NCI-H2196 (cell line): Measurements from ENCODE around the gene SIL1.

Source experiments
- DNase-seq: peaks from one replicate; lab custom pipeline; 2025; ENCODE audit not compliant: unreplicated experiment; lab: John Stamatoyannopoulos, UW

Gene SIL1

DNA sequence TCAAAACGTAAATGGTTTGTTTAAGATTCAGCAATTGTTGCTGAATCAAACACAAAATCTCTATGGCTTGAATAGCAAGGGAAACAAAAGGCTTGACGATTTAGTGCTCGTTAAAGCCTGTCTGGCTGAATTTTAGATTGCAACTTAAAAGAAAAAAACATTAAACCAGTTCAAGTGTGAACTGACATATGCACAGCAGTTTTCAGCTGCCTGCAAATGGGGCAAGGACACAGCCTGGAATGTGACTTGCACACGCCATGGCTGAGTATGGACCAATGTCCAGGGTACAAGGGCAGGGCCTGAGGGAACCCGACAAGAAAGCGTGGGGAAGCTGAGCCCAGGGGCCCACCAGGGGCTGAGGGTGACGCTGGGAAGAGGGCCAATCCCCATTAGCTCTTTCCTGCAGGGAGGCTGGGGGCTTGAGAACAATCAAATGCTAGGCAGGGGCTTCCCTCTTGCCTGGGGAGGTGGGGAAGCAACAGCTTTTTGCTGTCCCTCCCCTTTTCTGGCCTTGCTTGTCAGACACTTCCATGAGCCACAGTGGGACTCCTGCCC lies 233.4 kb downstream of the SIL1 start:
- DNase-seq: no peak

DNA sequence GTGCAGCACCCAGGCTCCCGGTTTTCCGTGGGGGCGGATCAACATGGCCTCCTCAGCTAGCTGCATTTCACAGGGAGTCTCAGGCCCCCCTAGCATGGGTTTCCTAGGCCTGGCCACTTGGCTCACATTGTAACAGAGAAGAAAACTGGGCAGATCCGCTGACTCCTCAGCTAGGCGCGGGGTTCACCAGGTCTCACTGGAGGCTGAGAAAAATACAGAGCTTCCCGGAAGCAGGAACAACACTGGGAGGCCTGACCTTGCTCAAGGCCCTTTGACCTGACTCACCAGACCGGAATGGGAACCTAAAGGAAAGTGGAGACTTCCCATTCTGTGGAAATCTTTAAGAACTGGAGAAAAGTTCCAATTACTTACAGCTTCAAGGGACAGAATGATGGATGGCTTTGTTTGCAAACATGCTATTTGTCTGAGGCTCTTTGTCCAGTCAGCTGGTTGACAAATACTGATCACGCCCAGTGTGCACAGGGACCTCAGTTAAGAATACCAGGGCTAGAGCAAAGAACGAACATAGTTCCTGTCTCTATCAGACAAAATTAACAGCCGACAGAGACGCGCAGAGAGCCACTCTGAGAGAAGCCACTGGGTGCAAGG lies 234.3 kb downstream of the SIL1 start:
- no peak for DNase-seq

DNA sequence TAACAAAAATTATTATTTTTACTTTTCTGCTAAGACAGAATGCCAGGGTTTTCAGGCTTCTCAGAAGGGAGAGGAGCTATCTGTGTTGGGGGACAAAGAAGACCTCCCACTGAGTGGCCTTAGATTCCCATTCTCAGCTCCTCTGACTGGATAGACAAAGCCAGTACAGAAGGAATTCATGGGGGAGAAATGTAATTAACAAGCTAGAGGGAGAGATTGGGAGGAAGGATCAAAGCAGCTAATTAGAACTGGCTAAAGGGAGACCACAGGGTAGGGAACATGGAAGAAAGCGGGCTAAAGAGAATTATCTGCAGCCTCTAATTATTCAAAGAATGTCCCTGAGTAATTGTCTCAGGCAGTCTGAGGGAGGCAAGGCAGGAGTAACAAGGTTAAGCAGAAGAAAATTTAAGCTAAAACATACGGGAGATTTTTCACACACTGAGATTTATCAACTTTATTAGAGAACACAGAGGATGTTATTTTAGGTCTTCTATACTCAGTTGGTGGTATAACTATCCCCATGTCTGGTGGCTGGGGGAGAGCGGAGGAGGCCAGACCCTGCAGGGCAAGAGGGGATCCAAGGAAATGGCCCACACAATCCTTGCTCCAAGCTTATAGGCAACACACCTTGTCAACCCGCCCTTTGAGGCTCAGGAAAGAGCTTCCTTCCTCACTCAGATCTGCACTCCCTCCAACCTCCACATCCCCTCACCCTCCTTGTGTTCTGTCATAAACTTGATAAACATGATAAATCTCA lies 235.4 kb downstream of the SIL1 start:
- DNase-seq: no peak

DNA sequence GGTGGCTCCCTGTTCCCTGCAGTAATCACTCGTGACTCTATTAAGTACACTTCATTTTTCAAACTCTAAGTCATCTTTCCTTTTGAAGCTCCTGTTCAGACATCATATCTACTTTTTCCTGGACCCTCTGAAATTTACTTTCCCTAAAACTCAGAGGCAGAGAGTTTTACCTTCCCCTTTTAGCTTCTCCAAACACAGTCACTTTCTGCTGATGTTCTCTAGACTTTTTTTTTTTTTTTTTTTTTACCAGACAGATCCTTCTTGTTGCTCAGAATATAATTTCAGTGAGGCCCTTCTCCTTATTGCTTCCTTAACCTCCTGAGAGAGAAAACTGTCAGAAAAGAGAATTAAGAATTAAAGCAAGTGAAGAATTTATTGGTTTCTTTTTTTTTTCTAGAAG lies 236.4 kb downstream of the SIL1 start:
- DNase-seq: no peak

DNA sequence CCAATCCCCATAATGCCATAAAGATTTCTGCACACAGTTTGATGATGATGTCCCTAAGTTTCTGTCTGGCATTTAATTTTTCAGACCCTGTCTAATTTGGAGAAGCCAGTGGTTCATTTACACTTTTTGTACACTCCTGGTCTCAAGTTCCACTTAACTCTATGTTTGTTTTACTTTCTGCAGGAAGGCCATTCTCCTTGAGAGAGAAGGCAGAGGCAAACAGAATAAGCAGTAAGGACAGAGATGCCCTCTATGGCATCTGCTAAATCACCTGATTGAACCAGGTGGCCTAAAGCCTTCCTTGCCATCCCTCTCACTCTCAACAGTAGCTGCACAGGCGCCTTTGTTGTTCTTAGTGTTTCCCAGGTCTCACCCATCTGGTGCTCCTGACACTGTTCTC lies 236.9 kb downstream of the SIL1 start:
- DNase-seq: no peak

DNA sequence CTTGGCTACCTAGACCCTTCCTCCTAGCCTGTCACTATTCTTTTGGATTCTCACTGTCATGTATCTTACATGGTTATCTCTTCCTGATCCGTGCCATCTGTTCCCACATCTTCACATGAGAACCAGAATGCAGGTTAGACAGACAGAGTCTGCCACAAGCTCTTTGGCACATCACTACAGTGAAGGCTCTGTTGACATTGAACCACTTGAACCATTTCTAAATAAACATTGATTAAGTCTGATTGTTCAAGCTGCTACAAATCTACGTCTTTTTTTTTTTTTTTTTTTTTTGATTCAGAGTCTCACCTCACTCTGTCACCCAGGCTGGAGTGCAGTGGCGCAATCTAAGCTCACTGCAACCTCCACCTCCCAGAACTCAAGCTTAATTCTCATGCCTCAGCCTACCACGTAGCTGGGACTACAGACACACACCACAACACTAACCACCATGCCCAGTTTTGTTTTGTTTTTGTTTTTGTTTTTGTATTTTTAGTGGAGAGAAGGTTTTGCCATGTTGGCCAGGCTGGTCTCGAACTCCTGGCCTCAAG lies 237.9 kb downstream of the SIL1 start:
- peak; percentile 71 for DNase-seq

DNA sequence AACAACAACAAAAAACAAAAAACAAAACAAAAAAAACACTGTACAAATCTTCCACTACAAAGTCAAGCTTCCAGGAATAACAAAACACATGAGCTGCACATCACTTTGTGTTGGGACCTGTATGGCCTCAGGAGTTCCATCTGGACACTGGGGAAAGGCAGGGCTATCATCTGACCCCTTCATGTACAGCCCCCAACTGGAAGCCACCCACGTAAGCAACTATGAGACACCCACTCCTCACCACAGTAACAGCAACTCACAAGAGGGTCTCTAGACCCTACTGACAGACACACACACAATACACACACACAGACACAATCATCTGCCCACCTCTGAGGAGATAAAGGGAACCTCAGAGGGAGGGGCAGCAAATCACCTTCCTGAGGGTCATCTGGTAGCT lies 241.4 kb downstream of the SIL1 start:
- DNase-seq: no peak

DNA sequence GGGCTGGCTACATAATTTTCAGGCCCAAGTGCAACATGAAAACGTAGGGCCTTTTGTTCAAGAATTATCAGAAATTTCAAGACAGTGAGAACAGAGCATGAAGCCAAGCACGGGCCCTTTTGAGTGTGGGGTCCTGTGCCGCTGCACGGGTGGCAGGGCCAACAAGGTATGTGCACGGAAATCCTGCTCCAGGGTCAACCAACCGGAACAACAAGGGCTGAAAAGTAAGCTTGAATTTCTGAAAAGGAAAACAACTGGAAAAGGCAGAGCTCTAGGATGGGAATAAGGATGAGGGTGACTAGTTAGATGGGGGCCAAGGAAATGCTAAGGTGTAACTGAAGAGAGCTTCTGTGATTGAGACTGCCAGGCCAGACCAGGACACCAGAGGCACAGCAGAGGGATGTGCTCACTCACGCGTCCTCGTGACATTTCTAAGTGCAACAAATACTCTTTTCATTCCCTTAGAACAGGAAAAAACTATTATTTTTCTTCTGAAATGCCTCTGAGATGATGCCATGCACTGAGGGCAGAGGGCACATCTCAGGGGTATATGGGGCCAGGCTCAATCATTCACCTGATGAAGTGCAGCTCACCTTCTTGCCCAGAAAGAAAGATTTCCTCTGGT lies 242.4 kb downstream of the SIL1 start:
- DNase-seq: no peak

DNA sequence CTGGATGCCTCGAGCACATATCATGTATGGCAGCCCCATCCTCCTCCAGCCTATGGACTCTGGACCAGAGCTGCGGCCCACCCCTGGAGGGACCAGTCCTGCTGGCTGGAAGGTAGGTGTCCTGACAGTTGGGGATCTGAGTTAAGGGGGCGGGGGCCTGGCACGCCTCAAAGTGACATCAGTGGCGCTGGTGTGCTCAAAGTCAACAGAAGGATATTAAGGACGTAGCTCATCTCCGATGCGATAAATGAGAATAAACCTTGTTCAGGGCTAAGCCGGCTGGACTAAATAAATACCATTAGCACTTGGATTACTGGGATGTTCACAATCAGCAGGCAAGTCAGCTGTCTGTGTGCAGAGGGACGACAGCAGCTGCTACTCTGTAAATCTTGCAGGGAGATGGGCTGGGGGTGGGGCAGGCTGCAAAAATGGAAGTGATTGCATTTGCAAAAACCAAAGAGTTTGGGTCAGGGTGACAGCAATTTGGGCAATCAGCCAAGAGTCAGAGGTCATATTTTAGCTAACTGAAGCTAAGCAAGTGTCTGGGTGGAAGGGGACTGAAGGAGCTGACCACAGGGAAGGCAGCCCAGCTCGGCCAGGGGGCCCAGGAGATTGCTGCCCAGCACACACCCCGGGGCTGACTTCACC lies 243.0 kb downstream of the SIL1 start:
- peak; percentile 75 for DNase-seq

DNA sequence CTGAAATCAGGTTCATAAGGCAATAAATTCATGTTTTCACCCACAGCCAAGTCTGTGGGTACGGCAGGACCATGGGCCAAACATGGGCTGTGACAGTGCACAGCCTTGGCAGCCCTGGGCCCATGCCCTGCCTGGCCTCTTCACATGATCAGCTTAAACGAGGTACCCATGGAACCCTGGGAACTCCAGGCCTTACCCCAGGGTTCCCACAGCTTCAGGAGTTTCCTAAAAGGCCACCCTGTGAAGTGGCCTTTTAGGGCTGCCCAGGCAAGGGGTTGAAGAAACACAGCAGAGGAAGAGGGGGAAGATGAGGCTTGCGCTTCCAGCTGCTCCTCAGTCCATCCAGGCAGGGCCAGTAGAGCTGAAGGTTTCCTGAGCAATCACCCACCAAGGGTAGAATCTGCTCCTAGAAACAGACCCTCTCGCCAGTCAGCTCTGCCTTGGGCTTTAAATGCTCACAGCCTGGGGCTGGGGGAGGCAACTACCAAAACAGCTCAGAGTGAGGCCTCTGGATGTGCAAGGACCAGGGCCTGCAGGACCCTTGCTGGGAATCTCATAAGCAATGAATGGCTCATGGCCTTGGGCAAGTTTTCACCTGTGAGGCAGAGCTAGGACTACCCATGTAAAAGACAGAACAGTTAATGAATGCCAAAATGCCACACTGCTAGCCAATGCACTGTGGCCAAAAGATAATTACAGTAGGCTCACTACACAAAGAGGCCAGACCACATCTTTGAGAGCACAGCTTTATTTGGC lies 243.7 kb downstream of the SIL1 start:
- no peak for DNase-seq

DNA sequence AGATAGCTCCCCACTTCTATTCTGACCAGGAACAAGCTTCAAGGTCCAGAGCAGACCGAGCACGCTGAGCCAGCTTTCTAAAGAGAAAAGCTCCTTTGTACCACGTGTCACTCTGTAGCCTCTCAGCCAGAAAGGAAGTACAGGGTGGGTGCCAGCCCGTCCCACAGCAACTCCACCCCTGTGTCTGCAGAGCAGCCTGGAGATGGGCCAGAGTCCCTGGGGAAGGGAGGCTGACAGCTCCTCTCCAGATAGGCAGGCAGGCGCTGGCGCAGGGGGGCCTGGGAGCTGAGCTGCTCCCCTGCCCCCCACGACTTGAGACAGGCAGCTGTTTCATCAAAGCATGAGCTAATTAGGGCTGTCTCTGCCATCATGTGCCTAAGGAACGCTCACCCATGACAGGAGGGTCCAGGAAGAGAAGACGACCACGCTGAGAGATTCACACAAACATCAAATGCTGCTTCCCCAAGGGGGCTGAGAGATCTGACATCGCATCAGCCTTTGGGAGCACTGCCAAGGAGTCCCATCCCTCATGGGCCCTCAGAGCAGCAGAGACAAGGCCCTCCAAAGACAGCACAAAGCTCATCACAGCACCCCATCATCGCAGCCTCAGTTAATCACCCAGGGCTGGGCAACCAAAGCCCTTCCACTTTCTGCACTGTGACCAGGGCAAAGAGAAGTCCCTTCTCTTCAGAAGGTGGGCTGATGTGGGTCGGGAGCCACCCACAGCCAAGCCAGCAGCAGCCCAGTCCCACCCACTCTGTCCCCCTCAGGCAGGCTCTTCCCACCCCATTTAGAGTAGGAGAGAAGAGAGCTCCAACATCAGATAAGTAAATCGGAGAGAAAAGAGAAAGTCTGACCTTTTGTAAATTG lies 244.5 kb downstream of the SIL1 start:
- peak; percentile 92 for DNase-seq

DNA sequence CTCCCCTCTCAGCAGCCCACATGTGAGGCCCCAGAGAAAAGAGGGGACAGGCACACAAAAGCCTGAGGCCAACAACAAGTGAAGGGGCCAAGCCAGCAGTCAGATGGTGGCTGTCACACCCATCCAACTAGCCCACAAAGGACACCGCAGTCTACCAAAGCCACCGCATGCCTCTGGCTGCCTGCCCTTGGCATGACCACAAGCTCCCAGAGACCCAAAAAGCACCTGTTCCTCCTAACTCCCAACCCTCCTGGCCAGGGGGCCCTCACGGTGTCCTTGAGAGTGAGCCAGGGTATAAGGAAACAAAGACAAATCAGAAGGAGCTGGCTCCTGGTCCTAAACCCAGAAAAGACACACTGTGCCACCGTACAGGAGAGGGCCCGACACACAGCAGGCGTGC lies 245.2 kb downstream of the SIL1 start:
- peak; percentile 60 for DNase-seq

DNA sequence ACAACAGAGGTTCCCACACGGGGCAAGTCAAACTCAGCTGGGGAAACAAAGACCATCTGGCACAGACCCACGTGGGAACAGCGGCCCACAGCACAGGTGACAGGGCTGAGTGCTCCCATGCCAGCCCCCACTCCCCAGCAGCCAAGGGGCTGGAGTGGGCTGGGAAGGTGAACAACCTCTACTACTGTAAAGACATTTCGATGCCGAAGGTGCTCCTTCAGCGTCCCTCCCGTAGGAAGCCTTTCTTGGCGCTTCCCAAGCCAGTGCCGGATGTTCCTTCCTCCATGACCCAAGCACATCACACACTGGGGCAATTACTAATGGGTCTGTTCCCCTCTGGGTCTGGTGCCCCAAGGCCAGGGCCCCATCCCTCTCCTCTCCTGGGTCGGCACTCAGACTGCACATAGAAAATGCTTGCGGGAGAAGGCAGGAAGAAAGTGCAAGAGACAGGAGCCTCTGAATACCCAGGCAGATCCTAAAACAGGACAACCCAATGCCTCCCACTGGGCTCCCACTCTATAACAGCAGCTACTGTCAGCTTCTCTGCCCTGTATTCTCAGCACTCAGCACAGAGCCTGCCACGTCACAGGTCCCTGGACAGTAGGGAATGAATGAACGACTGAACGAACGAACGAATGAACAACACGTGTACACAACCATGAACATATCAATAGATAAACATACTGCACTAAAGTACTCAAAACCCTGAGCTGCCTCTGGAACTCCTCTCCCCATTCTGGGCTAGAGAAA lies 246.0 kb downstream of the SIL1 start:
- no peak for DNase-seq

DNA sequence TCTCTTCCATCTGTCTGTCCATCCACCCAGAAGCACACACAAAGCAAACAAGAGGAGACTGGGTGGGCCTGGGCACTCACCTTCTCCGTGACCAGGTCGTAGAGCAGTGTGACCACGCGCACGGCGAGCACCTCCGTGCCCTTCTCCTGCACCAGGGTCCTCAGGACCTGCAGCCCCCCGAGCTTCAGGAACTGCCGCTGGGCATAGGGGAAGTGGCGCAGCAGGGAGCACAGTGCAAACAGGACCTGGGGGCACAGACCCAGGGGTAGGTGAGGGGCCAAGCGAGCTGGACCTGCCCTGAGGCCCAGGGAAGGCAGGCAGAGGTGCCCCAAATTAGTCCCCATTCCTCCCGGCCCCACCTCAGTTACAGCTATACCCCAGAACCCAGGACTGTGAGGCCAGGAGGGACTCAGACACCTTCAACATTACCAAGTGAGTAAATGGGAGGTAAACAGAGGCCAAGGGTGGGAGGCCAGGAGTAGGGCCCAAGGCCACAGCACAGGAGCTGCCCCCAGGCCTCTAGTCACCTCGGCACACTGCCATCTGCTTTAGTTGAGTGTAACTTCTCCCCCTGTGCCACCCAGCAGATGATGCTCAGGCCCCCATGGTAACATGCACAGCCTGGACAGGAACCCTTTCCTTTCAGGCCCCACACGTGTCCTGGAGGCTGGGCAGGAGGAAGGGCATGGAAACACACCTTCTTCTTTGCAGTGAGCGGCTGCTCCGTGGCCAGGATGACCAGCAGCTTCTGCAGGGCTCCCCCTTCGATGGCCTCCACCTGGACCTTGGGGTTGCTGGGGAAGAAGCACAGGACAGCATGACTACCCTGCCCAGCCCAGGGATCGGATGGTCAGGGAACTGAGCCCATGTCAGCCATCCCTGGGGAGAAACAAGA lies 246.8 kb downstream of the SIL1 start:
- DNase-seq: no peak

DNA sequence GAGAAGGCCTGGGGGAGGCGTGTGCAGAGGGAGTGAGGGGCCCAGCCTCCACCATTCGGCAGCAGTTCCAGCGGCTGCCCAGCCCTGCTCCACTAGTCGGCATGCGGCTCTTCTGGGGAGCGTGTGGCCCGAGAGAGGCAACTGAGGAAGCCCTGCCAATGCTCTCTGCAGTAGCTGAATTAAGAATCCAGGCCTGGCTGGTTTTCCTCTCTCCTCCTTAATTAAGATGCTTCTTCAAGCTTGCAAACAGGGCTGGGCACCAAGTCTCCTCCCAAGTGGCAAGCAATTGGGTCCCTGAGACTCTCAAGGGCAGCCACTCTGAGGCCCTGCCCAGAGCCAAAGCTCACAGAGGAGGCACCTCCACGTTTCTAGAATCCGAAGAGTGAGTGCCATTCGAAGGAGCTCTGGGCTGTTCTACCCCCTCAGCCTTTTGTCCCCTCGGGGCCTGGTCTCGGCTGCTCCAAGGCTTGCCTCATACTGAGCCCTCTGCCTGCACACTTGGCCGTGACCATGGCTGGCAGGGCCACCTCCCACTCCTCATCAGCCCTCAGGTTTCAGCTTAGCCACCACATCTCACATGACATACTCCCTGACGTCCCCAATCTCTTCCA lies 247.6 kb downstream of the SIL1 start:
- DNase-seq: no peak

DNA sequence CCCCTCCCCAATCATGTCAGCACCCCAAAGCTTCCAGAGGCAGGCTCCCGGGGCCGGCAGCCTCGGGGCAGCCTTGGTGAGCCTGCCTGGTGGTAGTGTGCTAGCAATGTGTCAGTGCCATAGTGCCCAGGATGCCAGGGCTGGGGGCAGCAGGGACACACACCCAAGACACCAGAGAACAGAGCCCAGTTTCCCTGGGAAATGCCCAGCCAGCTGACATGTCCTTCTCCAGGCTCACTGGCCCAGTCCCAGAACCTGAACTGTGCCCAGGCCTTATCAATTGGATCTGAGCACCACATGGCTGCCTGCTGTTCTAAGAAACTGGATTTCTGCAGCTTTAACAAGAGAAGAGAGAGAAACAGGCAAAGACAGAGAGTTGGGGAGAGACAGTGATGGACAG lies 248.2 kb downstream of the SIL1 start:
- DNase-seq: no peak

DNA sequence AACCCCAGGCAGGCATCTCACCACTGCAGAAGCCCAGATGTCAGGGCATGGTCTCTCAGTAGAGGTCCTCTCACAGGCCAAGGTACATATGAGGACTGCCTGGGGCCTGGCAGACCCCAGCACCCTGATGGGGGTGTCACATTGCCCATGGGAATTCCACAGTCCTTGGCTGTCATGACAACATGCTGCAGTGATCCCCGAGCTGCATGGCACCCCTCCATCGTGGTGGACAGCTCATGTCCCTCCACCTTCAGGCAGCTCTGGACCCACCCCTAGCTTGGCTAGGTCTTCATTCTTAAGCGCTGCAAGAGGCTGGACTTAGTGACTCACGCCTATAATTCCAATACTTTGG lies 249.0 kb downstream of the SIL1 start:
- no peak for DNase-seq
